Diencephalon (tissue), 1 donor: Measurements from ENCODE around the gene SDK2. TPM values are rescaled to one million over a fixed set of nuclear protein-coding genes. Genes with fewer than 3 reads are reported as not detected.

ENCODE experiments used
- total RNA-seq: library from RNA; depleted of rRNA; stranded (reverse); fragments of >200 nt; gene quantifications from one replicate; pipeline ENCODE4 v1.2.3, GENCODE V29; 2014

SDK2 gene
- total RNA-seq: 8.8 TPM

DNA sequence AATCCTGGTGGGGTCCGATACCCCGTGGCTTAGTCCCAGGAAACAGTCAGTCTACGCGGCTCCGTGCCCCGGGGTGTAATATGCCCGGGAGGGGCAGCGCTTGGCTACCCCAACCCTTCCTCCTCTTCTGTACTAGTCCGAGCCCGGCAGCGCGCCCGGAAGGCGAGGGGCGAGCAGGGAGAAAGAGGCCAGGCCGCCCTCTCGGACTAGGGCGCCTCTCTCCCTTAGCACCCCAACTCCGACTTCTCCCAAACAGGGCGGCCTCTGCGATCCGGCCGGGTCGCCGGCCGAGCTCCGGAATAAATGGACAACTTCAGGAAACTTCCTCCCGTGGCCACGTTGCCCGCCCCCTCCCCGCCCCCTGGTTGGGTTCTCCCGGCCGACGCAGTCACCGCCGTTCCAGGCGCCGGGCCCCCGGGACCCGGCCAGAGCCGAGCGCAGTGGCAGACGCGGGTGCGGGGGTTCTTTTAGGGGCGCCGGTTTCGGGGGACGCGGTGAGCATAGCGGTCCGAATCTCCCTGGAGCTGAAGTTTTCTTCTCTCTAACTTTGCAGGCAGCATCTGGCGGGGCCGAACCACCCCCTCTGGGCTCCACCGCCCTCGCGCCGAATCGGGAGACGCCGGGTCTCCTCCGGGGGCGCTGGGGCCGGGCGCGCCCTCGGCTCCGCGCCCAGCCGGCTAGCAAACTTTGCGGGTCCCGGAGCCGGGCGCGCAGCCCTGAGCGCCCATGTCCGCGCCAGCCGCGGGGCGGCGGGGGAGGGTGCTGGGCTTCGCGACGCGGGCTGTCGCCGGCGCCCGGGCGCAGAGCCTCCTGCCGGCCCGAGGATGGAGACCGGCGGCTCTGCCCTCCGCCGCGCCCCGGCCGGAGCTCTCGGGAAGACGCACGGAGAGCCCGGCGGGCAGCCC, at the start of gene SDK2:
Gene SDK2 (minus strand): TSS at position 301 of the 905 bp plus-strand sequence. CDS start 357 bp downstream, outside the sequence.

GRCh38 chr17:73311781-73312641, 332.2 kb downstream of the SDK2 start, which contains the start of gene CDC42EP4:
TSS of gene CDC42EP4 (minus strand) at chr17:73312001. CDS start at chr17:73286500, 25,501 bp downstream.

